GM18498 (cell line): ENCODE measurements around the gene GSC2.
A peak's percentile ranks its signal among the peaks of the same experiment; 100 is the strongest.

Experiments used
- ATAC-seq: cut with Tn5 transposase; IDR thresholded peaks from one replicate; pipeline ENCODE4 v1.9.1; 2021; ENCODE audit warnings: mild to moderate bottlenecking, moderate library complexity; ENCODE audit not compliant: unreplicated experiment

The GSC2 gene

DNA sequence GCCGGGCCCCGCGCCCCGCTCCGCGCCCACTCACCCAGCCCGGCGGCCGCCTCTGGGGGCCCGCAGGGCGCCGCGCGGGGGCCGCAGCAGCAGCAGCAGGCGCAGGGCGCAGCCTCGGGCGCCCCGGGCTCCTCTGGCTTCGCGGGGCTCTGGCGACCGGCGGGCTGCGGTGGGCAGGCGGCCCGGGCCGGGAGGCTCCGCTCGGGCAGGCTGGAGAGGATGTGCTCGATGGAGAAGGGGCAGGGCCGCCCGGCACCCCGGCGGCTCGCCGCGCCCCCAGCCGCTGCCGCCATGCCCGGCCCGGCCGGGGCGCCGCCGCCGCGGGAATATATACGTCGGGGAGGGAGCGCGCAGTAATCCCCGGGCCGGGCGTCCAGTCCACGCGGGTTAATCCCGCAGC lies at the start of gene GSC2:
GSC2 (minus strand) TSS at position 302 of the 400 bp plus-strand sequence; CDS start at position 293, 9 bp downstream.
- no peak for ATAC-seq

- no peak for ATAC-seq
These were observed 49.4 kb upstream of the GSC2 start for GRCh38 chr22:19199479-19199878.

GRCh38 chr22:19197997-19198865 lies 48.1 kb upstream of the GSC2 start:
- no peak for ATAC-seq

GRCh38 chr22:19196841-19197612 lies 46.9 kb upstream of the GSC2 start:
- ATAC-seq: no peak

DNA sequence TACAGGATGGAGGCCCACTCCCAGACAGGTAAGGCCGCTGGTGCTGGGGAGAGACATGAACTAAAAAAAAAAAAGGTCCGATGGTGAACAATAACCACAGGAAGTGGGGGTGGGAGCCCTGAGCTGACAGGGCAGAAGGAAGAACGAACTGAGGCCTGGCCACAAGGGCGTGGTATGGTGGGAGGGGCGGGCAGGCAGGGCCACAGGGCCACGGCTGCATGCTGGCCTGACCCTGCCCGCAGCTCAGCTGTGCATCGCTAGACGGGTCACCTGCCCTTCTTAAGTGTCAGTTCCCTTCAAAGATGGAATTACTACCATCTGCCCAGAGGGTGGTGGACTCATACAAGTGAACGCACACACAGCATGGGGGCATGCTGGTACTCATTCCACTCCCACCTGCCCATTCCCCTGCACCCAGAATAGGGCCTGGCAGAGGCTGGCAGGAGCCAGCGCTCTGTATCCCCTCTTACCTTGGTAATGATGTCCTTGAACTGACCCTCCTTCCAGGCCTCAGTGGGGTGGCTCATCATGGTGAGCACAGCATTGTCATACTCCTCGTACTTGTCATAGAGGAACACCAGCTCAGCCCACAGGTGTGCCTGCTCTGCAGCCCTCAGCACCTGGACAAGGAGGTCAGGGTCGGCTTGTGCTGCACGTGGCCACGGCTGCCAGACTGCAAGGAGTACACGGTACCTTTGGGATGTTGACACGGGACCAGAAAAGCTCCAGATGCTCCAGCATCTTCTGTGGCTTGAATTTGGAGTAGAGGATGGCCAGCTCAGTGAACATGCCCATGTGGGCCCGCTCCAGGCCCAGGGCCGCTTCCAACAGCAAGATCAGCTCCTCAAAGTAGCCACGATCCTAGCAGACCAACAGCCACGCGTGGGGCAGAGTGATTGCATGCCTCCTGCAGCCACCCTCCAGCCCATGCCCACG lies 46.0 kb upstream of the GSC2 start:
- ATAC-seq: no peak

DNA sequence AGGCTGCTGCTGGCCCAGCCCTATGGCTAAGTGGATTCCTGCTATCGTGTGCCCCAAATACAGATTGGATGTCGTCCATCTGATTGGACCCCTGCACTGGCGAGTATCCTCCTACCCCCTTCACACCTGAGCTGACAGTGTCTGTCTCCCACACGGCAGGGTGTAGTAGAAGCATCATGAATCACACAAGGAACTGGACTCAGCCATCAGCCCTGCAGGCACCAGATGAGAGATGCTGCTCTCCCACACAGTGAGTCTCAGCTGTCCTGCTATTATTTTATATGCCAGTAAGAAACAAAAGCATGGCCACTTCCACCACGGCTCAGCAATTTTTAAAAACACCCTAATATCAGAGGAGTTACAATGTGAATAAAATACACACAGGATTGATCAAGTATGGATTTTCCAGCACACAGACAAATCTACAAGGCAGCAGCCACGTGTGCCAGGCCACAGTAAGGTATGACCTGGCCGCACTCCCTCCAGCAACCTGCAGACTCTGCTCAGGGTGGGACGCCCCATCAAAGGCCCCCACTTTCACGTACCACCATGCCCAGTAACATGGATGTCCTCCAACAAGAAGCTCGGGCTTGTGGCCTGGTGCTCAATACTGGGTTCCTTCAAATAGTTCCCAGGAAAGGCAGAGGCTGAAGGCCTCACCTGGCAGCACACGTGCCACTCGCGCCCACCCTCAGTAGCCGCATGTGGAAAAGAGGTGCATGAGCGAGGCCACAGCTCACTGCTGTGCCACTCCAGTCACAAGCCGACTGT lies 44.9 kb upstream of the GSC2 start:
- ATAC-seq: no peak

DNA sequence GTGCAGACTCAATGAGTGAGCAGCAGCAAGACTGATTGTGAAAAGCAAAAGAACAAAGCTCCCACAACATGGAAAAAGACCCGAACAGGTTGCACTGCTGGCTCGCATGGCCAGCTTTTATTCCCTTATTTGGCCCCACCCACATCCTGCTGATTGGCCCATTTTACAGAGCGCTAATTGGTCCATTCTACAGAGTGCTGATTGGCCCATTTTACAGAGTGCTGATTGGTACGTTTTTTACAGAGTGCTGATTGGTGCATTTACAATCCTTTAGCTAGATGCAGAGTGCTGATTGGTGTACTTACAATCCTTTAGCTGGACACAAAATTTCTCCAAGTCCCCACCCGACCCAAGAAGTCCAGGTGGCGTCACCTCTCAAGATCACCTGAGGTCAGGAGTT lies 43.8 kb upstream of the GSC2 start:
- ATAC-seq: no peak

DNA sequence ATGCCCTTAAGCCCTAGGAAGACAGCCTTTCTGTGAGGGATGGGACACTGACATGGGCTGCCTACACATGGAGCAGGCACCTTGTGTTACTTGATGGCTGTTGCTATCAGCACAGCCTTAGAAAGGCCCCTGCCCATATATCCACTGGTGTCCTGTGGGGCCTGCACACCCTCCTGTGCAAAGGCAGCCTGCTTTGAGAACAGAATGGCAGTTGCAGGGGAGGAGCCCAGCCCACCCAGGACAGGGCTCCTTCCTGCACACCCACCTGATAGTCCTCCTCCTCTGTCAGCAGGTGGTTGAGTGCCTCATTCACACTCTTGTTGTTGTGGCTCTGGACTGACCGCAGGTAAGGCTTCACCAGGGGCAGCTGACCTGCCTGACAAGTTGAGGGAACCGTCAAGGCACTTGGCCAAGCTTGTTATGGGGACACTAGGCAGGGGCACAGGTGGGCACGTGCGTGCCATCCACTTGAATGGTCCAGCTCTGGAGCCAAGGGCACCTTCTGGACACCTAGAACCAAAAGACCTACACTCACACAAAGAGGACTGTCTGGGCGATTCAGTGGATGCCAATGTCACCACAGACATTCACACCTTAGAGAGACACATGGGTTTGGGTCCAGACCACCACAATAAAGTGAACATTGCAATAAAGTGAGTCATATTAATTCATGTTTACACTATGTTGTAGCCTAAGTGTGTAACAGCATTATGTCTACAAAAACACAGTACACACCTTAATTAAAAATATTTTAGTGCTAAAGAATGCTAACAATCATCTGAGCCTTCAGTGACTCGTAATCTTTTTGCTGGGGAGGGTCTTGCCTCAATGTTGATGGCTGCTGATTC lies 37.8 kb upstream of the GSC2 start:
- ATAC-seq: no peak

DNA sequence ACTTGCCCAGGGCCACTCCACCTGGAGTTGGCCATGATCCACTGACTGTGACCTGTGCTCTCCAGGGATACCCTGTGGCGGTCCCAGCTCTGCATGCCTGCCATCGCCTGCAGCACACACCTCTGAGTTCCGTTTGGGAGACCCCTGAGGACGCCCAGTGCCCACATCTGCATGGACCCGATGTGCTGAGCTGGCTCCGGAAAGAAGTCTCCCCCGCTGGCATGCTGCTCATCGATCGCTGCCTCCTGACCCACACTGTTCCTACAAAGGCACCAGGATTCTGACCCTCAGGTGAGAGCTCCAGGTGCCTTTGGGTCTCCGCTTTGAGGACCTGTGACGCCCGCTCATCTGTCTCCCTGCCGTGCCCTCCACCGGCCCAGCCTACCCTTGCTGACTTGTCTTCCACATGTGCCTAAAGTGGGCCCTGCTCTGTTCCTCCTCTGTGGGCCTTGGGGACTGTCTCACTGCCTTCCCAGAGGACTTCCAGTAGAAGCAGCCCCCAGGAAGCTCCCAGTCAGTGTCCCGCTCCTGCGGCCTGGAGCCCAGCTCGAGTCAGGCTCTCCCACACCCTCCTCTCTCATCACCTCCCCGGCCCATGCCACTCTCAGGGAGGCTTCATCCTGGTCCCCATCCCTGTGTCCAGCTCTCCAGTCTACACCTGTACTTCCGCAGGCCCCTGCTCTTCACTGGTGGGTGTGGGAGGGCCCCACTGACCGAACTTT lies 34.3 kb upstream of the GSC2 start:
- no peak for ATAC-seq

GRCh38 chr22:19183216-19183615 lies 33.1 kb upstream of the GSC2 start:
- no peak for ATAC-seq

- no peak for ATAC-seq
These were observed 32.5 kb upstream of the GSC2 start for GRCh38 chr22:19182472-19183157.

DNA sequence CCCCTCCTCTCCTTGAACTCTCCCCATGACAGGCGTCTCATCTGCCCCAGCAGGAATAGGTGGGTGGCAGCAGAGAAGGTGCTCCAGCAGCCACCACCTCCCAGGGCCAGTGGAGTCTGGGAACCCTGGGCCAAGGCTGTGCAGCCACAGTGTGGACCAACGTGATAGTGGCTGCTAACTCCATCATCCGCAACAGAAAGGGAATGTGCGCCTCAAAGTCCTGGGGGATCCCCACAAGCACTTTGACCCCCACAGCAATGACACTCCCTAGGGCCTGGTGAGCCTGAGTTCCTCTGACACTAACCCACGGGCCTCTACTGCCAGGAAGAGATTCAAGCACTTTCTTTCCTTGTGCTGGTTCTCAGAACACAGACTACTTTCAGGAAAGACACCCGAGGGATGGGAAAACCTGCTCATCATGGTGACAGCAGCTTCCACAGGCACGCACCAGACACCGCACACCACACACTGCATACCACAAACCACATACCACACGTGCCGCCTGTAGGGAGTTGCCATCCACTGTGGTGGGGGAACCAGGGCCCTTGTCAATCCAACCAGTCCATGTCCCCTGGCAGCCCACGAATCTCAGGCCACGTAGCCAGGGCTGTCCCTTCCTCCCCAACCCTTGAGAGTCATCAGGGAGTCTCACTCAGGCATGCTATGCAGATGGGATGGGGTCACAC lies 31.8 kb upstream of the GSC2 start:
- no peak for ATAC-seq

- ATAC-seq: no peak
These were observed 30.8 kb upstream of the GSC2 start for GRCh38 chr22:19180740-19181410.

- no peak for ATAC-seq
These were observed 30.1 kb upstream of the GSC2 start for GRCh38 chr22:19180234-19180633.

- peak; percentile 33 for ATAC-seq
These were observed 29.5 kb upstream of the GSC2 start for GRCh38 chr22:19179497-19180048.

DNA sequence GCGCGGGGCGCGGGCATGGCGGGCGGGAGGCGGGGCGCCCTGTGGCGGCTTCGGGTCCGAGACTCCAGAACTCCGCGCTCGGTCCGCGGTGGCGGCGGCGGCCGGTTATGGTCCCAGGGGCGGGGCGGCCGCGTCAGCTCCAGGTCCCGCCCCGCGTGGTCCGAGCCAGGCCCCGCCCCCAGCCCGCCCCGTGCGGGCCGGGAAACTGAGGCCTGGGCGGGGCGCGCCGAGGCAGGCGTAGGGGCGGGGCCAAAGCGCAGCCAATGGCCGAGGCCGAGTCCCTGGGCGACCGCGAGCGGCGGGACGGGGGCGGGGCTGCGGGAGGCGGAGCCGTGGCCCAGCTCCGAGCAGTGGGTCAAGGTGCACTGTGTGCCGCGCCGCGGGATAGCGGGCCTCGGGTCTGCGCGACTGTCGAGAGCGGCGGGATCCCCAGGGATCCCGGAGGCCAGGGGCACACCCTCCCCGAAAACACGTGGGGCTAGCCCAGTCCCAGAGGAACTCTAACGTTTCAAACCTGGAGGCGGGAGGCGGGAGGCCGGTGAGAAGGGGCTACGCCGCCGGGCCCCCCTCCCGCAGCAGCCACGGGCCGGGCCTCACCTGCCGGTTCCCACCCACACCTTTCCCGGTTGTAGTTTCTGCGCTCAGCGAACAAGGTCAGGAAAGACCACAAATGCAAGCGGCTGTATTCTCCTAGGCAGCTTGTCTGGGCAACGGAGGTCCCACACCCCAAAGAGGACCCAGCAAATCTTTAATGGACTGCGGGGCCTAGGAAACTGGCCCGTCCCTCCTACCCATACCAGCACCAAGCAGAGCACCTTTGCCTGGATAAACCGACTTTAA lies 28.8 kb upstream of the GSC2 start, which contains the start of gene SLC25A1:
SLC25A1 (minus strand) TSS at position 80 of the 840 bp plus-strand sequence; CDS start at position 17, 63 bp downstream.
- ATAC-seq: peak; percentile 71
